Mucosa of stomach (tissue), 1 donor: Measurements from ENCODE around the gene VSIG10L2.

ENCODE experiments used
- H3K27me3 ChIP-seq: one replicate; pipeline ENCODE4 v1.7.0; 2013; ENCODE audit warnings: mild to moderate bottlenecking, low read length; ENCODE audit not compliant: control insufficient read depth, insufficient read depth
- H3K36me3 ChIP-seq: one replicate; pipeline ENCODE4 v1.7.0; 2013; ENCODE audit warnings: low read length; ENCODE audit not compliant: control insufficient read depth, insufficient read depth
- H3K4me1 ChIP-seq: one replicate; pipeline ENCODE4 v1.7.0; 2013; ENCODE audit warnings: mild to moderate bottlenecking, low read length; ENCODE audit not compliant: control insufficient read depth, insufficient read depth
- H3K4me3 ChIP-seq: one replicate; pipeline ENCODE4 v1.7.0; 2013; ENCODE audit warnings: low read length
- H3K9ac ChIP-seq: one replicate; pipeline ENCODE4 v1.7.0; 2013; ENCODE audit warnings: mild to moderate bottlenecking, low read length, moderate library complexity
- H3K9me3 ChIP-seq: one replicate; pipeline ENCODE4 v1.7.0; 2013; ENCODE audit warnings: mild to moderate bottlenecking, low read length, moderate library complexity; ENCODE audit not compliant: control insufficient read depth
- donor health status: Pancreatic carcinoma.

Gene VSIG10L2

GRCh38 chr11:125951731-125952130, 5.9 kb downstream of the VSIG10L2 start:
- Histone ChIP-seq H3K4me1 (peaks cover 36% of the 10 kb centered on the region), H3K36me3 (no peaks in the 10 kb centered on the region), H3K9me3 (no peaks in the 10 kb centered on the region), H3K27me3 (no peaks in the 10 kb centered on the region), H3K9ac (no peak overlapping the region), H3K4me3 (no peak overlapping the region)

DNA sequence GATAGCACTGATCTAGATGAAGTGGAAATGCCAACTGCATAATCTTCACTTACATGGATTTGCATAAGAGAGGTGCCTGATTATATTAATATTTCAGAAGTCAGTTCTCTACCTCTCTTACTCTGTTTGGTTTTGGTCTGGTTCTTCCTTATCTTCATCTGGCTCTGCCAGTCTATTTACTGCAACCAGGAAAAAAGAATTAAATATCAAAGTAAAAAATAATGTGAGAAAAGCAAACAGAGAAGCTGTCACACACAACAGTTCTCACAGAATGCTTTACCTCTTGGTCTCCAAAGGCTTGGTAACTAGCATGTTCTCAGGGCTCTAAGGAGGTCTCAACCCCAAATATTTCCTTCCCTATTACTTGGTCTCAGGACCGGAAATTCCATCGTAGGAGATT, 6.7 kb downstream of the VSIG10L2 start:
- Histone ChIP-seq H3K4me3 (peak overlapping the region; percentile 28), H3K9ac (no peak overlapping the region), H3K27me3 (no peaks in the 10 kb centered on the region), H3K9me3 (no peaks in the 10 kb centered on the region), H3K36me3 (no peaks in the 10 kb centered on the region), H3K4me1 (peaks cover 38% of the 10 kb centered on the region)

DNA sequence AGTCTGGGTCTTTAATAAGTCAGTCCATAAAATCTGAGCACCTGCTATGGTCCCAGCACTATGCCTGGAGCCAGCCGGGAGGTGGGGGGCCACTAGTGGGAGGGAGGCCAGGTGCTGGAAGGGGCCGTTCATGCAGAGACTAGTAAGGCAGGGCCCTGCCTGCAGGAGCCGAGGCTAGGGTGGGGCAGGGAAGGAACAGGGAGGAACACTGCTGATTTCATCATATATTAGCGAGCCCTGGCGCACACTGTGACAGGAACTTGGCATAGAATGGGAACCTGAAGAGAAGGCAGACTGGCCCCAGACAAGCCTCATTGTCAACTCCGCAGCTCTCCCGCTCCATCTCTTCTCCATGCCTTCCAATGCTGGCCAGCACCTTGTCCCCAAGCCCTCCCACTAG, 7.1 kb downstream of the VSIG10L2 start:
- H3K4me1 ChIP-seq = peaks cover 38% of the 10 kb centered on the region
- no peak overlapping the region for H3K9ac ChIP-seq
- H3K27me3 ChIP-seq = no peaks in the 10 kb centered on the region
- no peaks in the 10 kb centered on the region for H3K9me3 ChIP-seq
- no peaks in the 10 kb centered on the region for H3K36me3 ChIP-seq
- H3K4me3 ChIP-seq = peak overlapping the region; percentile 28

- peaks cover 38% of the 10 kb centered on the region for H3K4me1 ChIP-seq
- no peaks in the 10 kb centered on the region for H3K36me3 ChIP-seq
- no peak overlapping the region for H3K9ac ChIP-seq
- no peak overlapping the region for H3K4me3 ChIP-seq
- no peaks in the 10 kb centered on the region for H3K9me3 ChIP-seq
- H3K27me3 ChIP-seq = no peaks in the 10 kb centered on the region
These were observed 7.6 kb downstream of the VSIG10L2 start for GRCh38 chr11:125953401-125953935.

DNA sequence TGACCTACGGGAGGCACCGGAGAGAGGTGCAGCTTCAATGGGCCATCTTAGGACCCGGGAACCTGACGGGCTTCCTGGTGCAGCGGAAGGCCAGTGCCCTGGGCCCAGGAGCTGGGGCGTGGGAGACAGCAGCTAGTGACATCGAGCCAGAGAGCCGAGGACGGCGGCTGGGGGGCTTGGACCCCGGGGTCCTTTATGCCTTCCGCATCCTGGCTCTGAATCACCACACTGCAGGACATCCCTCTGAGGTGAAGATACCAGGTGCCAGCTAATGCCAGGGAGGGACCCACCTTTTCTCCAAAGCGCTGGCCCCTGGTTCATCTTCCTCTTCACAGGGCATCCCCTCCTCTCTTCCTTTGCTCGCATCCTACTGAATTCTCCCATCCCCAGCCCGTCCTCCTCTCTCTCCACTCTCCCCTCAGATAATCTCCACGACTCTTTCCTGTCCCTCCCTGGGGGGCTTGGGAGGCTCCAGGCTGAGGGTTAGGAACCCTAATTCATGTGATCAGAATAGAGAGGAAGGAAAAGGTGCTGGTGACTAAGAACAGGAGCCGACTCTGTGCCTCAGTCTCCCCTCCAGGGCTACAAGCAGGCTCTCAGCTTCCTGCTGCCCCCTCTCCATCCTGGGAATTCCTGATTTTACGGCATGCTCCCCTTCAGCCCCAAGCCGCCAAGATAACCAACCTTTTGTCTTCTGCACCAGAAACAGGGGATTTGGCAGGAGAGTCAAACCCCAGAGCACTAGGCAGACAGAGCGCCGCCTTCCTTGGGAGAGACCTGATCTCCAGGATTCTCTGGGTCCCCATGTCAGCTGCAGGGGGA, 8.5 kb downstream of the VSIG10L2 start:
- H3K4me3 ChIP-seq = no peak overlapping the region
- H3K9me3 ChIP-seq = no peaks in the 10 kb centered on the region

GRCh38 chr11:125954945-125955640, 9.2 kb downstream of the VSIG10L2 start:
- H3K9me3 ChIP-seq = no peaks in the 10 kb centered on the region
- peaks cover 38% of the 10 kb centered on the region for H3K4me1 ChIP-seq
- H3K4me3 ChIP-seq = no peak overlapping the region
- H3K9ac ChIP-seq = no peak overlapping the region
- no peaks in the 10 kb centered on the region for H3K27me3 ChIP-seq
- H3K36me3 ChIP-seq = no peaks in the 10 kb centered on the region

More for the DNA sequence above, 8.5 kb downstream of the VSIG10L2 start:
- Histone ChIP-seq H3K36me3 (no peaks in the 10 kb centered on the region), H3K4me1 (peaks cover 38% of the 10 kb centered on the region), H3K27me3 (no peaks in the 10 kb centered on the region), H3K9ac (no peak overlapping the region)

GRCh38 chr11:125955856-125956255, 10.0 kb downstream of the VSIG10L2 start:
- H3K36me3 ChIP-seq = no peaks in the 10 kb centered on the region
- no peak overlapping the region for H3K9ac ChIP-seq
- no peaks in the 10 kb centered on the region for H3K27me3 ChIP-seq
- no peak overlapping the region for H3K4me3 ChIP-seq
- no peaks in the 10 kb centered on the region for H3K9me3 ChIP-seq
- peaks cover 35% of the 10 kb centered on the region for H3K4me1 ChIP-seq

GRCh38 chr11:125956391-125957134, 10.7 kb downstream of the VSIG10L2 start:
- Histone ChIP-seq H3K9ac (no peak overlapping the region), H3K4me1 (peaks cover 29% of the 10 kb centered on the region), H3K4me3 (no peak overlapping the region), H3K27me3 (no peaks in the 10 kb centered on the region), H3K9me3 (no peaks in the 10 kb centered on the region), H3K36me3 (no peaks in the 10 kb centered on the region)

DNA sequence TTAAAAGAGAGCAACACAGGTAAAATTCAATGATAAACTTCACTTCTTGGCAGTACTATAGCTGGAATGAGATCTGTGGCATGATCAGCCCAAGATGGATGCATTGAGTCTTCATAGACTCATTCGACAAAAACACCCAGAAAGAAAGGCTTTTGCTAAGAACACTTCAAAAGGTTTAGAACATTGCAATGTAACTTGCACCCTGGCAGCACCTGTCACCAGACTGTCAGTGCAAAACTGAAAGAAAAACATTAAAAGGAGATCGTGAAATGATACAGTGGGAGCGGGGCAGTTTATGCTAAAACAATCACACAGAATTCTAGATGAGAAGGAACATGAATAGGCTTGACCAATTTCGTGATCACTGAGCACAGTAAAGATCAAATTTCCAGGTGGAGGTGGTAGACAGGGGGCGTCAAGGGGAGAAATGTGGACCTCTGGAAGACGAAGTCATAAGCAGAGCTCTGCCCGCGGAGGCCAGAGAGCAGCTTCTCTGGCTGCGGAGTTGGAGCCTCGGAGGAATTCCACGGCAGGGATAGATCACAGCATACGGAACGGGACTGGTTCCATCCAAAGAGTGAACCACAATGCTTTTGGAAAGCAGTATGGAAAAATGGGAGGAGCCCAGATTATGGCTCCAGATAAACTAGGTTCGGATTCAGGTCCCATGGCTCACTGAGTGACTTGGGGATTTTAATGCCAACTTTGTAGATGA, 11.9 kb downstream of the VSIG10L2 start:
- Histone ChIP-seq H3K4me3 (no peak overlapping the region), H3K4me1 (peaks cover 18% of the 10 kb centered on the region), H3K36me3 (no peaks in the 10 kb centered on the region), H3K9me3 (no peaks in the 10 kb centered on the region), H3K27me3 (no peaks in the 10 kb centered on the region), H3K9ac (no peak overlapping the region)

GRCh38 chr11:125958872-125959400, 13.1 kb downstream of the VSIG10L2 start:
- Histone ChIP-seq H3K36me3 (no peaks in the 10 kb centered on the region), H3K4me3 (no peak overlapping the region), H3K4me1 (peaks cover 8% of the 10 kb centered on the region), H3K27me3 (no peaks in the 10 kb centered on the region), H3K9me3 (no peaks in the 10 kb centered on the region), H3K9ac (no peak overlapping the region)

GRCh38 chr11:125959511-125959910, 13.7 kb downstream of the VSIG10L2 start:
- H3K27me3 ChIP-seq = no peaks in the 10 kb centered on the region
- no peak overlapping the region for H3K9ac ChIP-seq
- no peaks in the 10 kb centered on the region for H3K36me3 ChIP-seq
- no peaks in the 10 kb centered on the region for H3K9me3 ChIP-seq
- H3K4me3 ChIP-seq = no peak overlapping the region
- peaks cover 8% of the 10 kb centered on the region for H3K4me1 ChIP-seq
